Kidney epithelial cell (primary cell): ENCODE measurements around the gene STK11. TPM values are rescaled to one million over a fixed set of nuclear protein-coding genes. Genes with fewer than 3 reads are reported as not detected.
A peak's percentile ranks its signal among the peaks of the same experiment; 100 is the strongest.

ENCODE experiments used
- DNase-seq: peaks from one replicate; pipeline ENCODE4 v3.0.0-alpha.2; 2010; ENCODE audit warnings: low read depth
- H3K27me3 ChIP-seq: 2 replicates; pipeline ENCODE4 v1.6.0; 2011; ENCODE audit warnings: low read length; ENCODE audit not compliant: control insufficient read depth, insufficient read depth
- H3K36me3 ChIP-seq: 2 replicates; pipeline ENCODE4 v1.5.1; 2011; ENCODE audit warnings: low read length; ENCODE audit not compliant: control insufficient read depth, insufficient read depth
- H3K4me3 ChIP-seq: 2 replicates; pipeline ENCODE4 v1.5.1; 2011; ENCODE audit warnings: low read depth, mild to moderate bottlenecking, control low read depth, low read length
- total RNA-seq: library from RNA; depleted of rRNA; stranded (reverse); fragments of >200 nt; gene quantifications from 2 replicates; pipeline ENCODE4 v1.2.3, GENCODE V29; 2015
- TF ChIP-seq, protein P1 (sequence below): IDR thresholded peaks from 2 replicates; pipeline ENCODE4 v1.5.1; 2011; ENCODE audit warnings: mild to moderate bottlenecking, moderate library complexity, low read length, control low read depth, inconsistent platforms; ENCODE audit not compliant: insufficient read depth, poor library complexity, severe bottlenecking

STK11 gene
- total RNA-seq, 1 donor from 2014 or later = 78.3 TPM

- Histone ChIP-seq H3K36me3 (peaks cover 3% of the 10 kb centered on the region), H3K27me3 (no peaks in the 10 kb centered on the region), H3K4me3 (peak overlapping the region; percentile 2)
- DNase-seq = no peak
- TF ChIP-seq, protein P1, sequence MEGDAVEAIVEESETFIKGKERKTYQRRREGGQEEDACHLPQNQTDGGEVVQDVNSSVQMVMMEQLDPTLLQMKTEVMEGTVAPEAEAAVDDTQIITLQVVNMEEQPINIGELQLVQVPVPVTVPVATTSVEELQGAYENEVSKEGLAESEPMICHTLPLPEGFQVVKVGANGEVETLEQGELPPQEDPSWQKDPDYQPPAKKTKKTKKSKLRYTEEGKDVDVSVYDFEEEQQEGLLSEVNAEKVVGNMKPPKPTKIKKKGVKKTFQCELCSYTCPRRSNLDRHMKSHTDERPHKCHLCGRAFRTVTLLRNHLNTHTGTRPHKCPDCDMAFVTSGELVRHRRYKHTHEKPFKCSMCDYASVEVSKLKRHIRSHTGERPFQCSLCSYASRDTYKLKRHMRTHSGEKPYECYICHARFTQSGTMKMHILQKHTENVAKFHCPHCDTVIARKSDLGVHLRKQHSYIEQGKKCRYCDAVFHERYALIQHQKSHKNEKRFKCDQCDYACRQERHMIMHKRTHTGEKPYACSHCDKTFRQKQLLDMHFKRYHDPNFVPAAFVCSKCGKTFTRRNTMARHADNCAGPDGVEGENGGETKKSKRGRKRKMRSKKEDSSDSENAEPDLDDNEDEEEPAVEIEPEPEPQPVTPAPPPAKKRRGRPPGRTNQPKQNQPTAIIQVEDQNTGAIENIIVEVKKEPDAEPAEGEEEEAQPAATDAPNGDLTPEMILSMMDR = no peak
Observed at GRCh38 chr19:1168572-1169410, 36.8 kb upstream of the STK11 start.

GRCh38 chr19:1169411-1169791, 36.2 kb upstream of the STK11 start:
- no peak for DNase-seq
- no peak overlapping the region for H3K4me3 ChIP-seq

DNA sequence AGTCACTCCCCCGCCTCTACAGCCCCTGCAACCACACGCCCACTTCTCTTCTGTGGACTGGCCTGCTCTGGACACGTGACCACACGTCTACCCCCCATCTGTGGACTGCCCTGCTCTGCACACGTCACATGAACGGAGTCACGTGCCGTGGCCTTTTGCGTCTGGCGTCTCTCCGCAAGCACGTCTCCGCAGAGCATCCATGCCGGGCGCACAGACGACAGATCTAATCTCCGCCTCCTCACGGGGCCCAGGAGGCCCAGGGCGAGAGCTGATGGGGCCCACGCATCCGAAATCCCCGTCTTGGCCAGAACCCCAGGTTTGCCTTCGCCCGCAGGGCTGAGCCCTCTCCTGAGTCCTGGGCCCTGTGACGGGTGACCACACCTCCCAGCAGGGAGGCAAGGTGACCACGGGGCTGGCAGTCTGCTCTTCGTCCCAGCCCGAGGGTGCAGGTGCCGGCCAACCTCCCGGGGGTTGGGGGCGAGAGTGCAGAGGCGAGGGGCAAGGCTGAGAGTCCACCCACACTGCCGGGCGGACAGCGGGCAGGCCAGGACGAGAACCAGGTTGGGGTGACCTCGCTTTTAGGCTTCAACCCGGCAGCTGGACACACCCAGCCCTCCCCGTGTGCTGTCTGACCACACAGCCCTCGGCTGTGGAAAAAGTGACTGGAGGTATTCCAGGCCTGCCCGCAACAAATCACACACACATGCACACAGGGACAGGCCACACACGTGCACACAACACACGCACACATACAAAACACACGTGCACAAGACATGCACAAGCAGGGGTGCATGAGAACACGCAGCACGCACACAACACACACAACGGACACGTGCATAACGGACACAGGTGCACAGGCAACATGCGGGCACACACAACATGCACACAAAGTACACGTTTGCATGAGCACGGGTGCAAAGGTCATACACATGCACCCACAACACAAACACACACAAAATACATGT, 35.4 kb upstream of the STK11 start:
- DNase-seq = no peak
- no peaks in the 10 kb centered on the region for H3K27me3 ChIP-seq
- H3K36me3 ChIP-seq = peaks cover 3% of the 10 kb centered on the region
- TF ChIP-seq, protein P1 = no peak
- H3K4me3 ChIP-seq = no peak overlapping the region

More at GRCh38 chr19:1169411-1169791, 36.2 kb upstream of the STK11 start:
- no peaks in the 10 kb centered on the region for H3K27me3 ChIP-seq
- peaks cover 3% of the 10 kb centered on the region for H3K36me3 ChIP-seq
- TF ChIP-seq, protein P1 = no peak

- TF ChIP-seq, protein P1 = no peak
- H3K36me3 ChIP-seq = peaks cover 3% of the 10 kb centered on the region
- DNase-seq = no peak
- peak overlapping the region; percentile 92 for H3K4me3 ChIP-seq
- no peaks in the 10 kb centered on the region for H3K27me3 ChIP-seq
Observed at GRCh38 chr19:1170938-1171754, 34.4 kb upstream of the STK11 start.

- TF ChIP-seq, protein P1 = no peak
- DNase-seq = no peak
- Histone ChIP-seq H3K4me3 (peak overlapping the region; percentile 92), H3K36me3 (peaks cover 2% of the 10 kb centered on the region), H3K27me3 (no peaks in the 10 kb centered on the region)
Observed at GRCh38 chr19:1171755-1172352, 33.7 kb upstream of the STK11 start.
